Measurements from ENCODE around the gene TAF4B.

DNA sequence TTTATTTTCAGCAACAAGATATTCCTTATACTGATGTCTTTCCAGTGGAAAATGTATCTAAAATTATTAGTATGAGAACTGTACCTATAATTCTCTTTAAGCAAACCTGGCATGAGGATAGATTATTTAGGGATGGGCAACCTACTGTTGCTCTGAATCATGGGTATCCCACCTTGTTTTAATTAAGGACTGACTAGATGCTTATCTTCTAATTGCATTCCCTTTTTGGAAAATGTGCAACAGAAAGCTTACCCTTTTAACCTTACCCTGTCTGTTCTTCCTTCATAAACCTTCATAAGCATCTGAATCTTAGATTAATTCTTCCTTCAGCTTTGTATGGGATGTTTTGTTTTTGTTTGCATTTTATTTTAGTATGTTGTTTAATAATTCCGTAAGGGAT, 110.3 kb downstream of the TAF4B start:
- TF ChIP-seq KDM1A (IDR thresholded peaks at IDR 0.05; ENCODE audit: borderline replicate concordance, low read length) (no peak), POLR2A (IDR thresholded peaks at IDR 0.05; ENCODE audit: control extremely low read depth in 1 of 2, low read depth in 2 of 2, low read length in 2 of 2) (no peak), SRF (IDR thresholded peaks at IDR 0.05; ENCODE audit: low read depth, low read length) (no peak), ATF2 (IDR thresholded peaks at IDR 0.05; ENCODE audit: low read length) (no peak), HDAC6 (IDR thresholded peaks at IDR 0.05; ENCODE audit: low read depth, low read length) (no peak), RAD21 (IDR thresholded peaks at IDR 0.05 in 1 of 2, conservative IDR thresholded peaks at IDR 0.05 in 1 of 2; ENCODE audit: low read depth in 2 of 2, low read length in 2 of 2) (no peak), SUZ12 (IDR thresholded peaks at IDR 0.05; ENCODE audit: low read length) (no peak)
- TF ChIP-seq, protein P1, sequence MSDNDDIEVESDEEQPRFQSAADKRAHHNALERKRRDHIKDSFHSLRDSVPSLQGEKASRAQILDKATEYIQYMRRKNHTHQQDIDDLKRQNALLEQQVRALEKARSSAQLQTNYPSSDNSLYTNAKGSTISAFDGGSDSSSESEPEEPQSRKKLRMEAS (IDR thresholded peaks at IDR 0.05), result no peak
